PC-3 (cell line): Measurements from ENCODE around the gene PROSER3.

Source experiments
- CTCF ChIP-seq: fragments of 300-600 bp; sonication (generic); conservative IDR thresholded peaks from 2 replicates; pipeline ENCODE4 v1.5.1; 2017; ENCODE audit warnings: antibody characterized with exemption, low read depth, mild to moderate bottlenecking, low read length
- EZH2phosphoT487 ChIP-seq: fragments of 300-600 bp; sonication (generic); IDR thresholded peaks from 2 replicates; pipeline ENCODE4 v1.6.1; 2018; ENCODE audit warnings: mild to moderate bottlenecking, antibody characterized with exemption, low read length, borderline replicate concordance

GRCh38 chr19:35783469-35784434 is 25.8 kb downstream of the PROSER3 start:
- TF ChIP-seq CTCF (no peak), EZH2phosphoT487 (no peak)
